ENCODE results near the gene LCLAT1.

Gene LCLAT1

GRCh38 chr2:30643674-30644073 lies 196.6 kb downstream of the LCLAT1 start:
- no peak for DNase-seq (ENCODE audit: low read depth)

- DNase-seq (ENCODE audit: low read depth) = no peak
These were observed 198.2 kb downstream of the LCLAT1 start for GRCh38 chr2:30645081-30645744.

- no peak for DNase-seq (ENCODE audit: low read depth)
These were observed 198.7 kb downstream of the LCLAT1 start for GRCh38 chr2:30645745-30646119.

GRCh38 chr2:30647752-30648457 lies 200.9 kb downstream of the LCLAT1 start:
- DNase-seq (ENCODE audit: low read depth) = no peak

- DNase-seq (ENCODE audit: low read depth) = no peak
These were observed 202.2 kb downstream of the LCLAT1 start for GRCh38 chr2:30649278-30649677.

GRCh38 chr2:30649828-30650227 lies 202.8 kb downstream of the LCLAT1 start:
- no peak for DNase-seq (ENCODE audit: low read depth)

- no peak for DNase-seq (ENCODE audit: low read depth)
These were observed 205.3 kb downstream of the LCLAT1 start for GRCh38 chr2:30652271-30652915.

GRCh38 chr2:30653847-30654246 lies 206.8 kb downstream of the LCLAT1 start:
- peak; percentile 51 for DNase-seq (ENCODE audit: low read depth)

GRCh38 chr2:30654404-30654803 lies 207.4 kb downstream of the LCLAT1 start:
- DNase-seq (ENCODE audit: low read depth) = no peak

- no peak for DNase-seq (ENCODE audit: low read depth)
These were observed 208.2 kb downstream of the LCLAT1 start for GRCh38 chr2:30655211-30655610.

GRCh38 chr2:30655660-30656059 lies 208.6 kb downstream of the LCLAT1 start:
- DNase-seq (ENCODE audit: low read depth) = no peak

- peak; percentile 80 for DNase-seq (ENCODE audit: low read depth)
These were observed 209.0 kb downstream of the LCLAT1 start for GRCh38 chr2:30656079-30656478.

- no peak for DNase-seq (ENCODE audit: low read depth)
These were observed 214.4 kb downstream of the LCLAT1 start for GRCh38 chr2:30661173-30662107.

- peak; percentile 60 for DNase-seq (ENCODE audit: low read depth)
These were observed 215.5 kb downstream of the LCLAT1 start for GRCh38 chr2:30662268-30663131.

- DNase-seq (ENCODE audit: low read depth) = no peak
These were observed 216.3 kb downstream of the LCLAT1 start for GRCh38 chr2:30663321-30663720.

GRCh38 chr2:30663806-30664205 lies 216.8 kb downstream of the LCLAT1 start:
- no peak for DNase-seq (ENCODE audit: low read depth)

GRCh38 chr2:30664761-30665358 lies 217.8 kb downstream of the LCLAT1 start:
- peak; percentile 95 for DNase-seq (ENCODE audit: low read depth)

GRCh38 chr2:30665761-30666265 lies 218.8 kb downstream of the LCLAT1 start:
- DNase-seq (ENCODE audit: low read depth) = no peak

- peak; percentile 98 for DNase-seq (ENCODE audit: low read depth)
These were observed 219.3 kb downstream of the LCLAT1 start for GRCh38 chr2:30666266-30666874.

- DNase-seq (ENCODE audit: low read depth) = no peak
These were observed 223.4 kb downstream of the LCLAT1 start for GRCh38 chr2:30670453-30670852.

All from iris pigment epithelial cell (primary cell).